Sigmoid colon (tissue), 7 donors: Measurements from ENCODE around the gene ITM2B. TPM values are rescaled to one million over a fixed set of nuclear protein-coding genes. Genes with fewer than 3 reads are reported as not detected.

ENCODE experiments used
- DNase-seq: peaks from one replicate; pipeline ENCODE4 v3.0.0-alpha.2; 2019
- H3K27ac ChIP-seq, 4 donors: fragments of 200-600 bp; sonication (generic); one replicate each; pipeline ENCODE4 v1.5.1; 2016 to 2019; ENCODE audit warnings: mild to moderate bottlenecking in 1 of 4
- H3K27me3 ChIP-seq, 3 donors: fragments of 200-600 bp; sonication (generic); one replicate each; pipeline ENCODE4 v1.5.1; 2019; ENCODE audit warnings: mild to moderate bottlenecking in 1 of 3
- H3K36me3 ChIP-seq, 4 donors: fragments of 200-600 bp; sonication (generic); one replicate each; pipeline ENCODE4 v1.5.1; 2016 to 2019
- H3K4me1 ChIP-seq, 4 donors: fragments of 200-600 bp; sonication (generic); one replicate each; pipeline ENCODE4 v1.5.1; 2017 to 2019
- H3K4me3 ChIP-seq, 4 donors: fragments of 200-600 bp; sonication (generic); one replicate each; pipeline ENCODE4 v1.5.1; 2017 to 2019; ENCODE audit warnings: mild to moderate bottlenecking in 2 of 4, moderate library complexity in 1 of 4
- H3K9me3 ChIP-seq, 4 donors: fragments of 200-600 bp in 3 of 4; sonication (generic) in 3 of 4; one replicate each; pipeline versions ENCODE4 v1.5.1 to v1.6.1; 2013 to 2019
- CTCF ChIP-seq, 4 experiments: fragments of 450-650 bp in 3 of 4; fragments of 200-600 bp in 1 of 4; IDR thresholded peaks; one replicate each; pipeline ENCODE4 v1.5.1; 2016 to 2019; ENCODE audit warnings: antibody characterized with exemption in 4 of 4, mild to moderate bottlenecking in 3 of 4, moderate library complexity in 2 of 4
- EP300 ChIP-seq, 4 donors: sonication (generic); formaldehyde crosslinking; IDR thresholded peaks; one replicate each; pipeline ENCODE4 v1.6.1; 2017; ENCODE audit warnings: antibody characterized with exemption in 4 of 4
- POLR2A ChIP-seq, 2 donors: fragments of 450-650 bp; IDR thresholded peaks; one replicate each; pipeline ENCODE4 v1.6.1; 2016; ENCODE audit warnings: antibody characterized with exemption in 2 of 2, mild to moderate bottlenecking in 2 of 2, moderate library complexity in 2 of 2
- POLR2AphosphoS5 ChIP-seq, 4 donors: sonication (generic); formaldehyde crosslinking; IDR thresholded peaks; one replicate each; pipeline ENCODE4 v1.6.1; 2017; ENCODE audit warnings: antibody characterized with exemption in 4 of 4
- WGBS, 2 donors: extraction: QIAGEN DNeasy Blood & Tissue Kit; methylation state at CpG; one replicate each; pipeline ENCODE4 v1.1.7; 2013; 5-methylcytosine and 5-hydroxymethylcytosine counted together
- intact Hi-C: fragments of 100-400 bp; cut with DNase I; formaldehyde crosslinking; loops from one replicate; pipeline ENCODE4 v1.15.1; 2023
- polyA plus RNA-seq, 3 donors: library from polyadenylated mRNA; stranded (reverse); fragments of 200-250 nt; gene quantifications; one replicate each; pipeline ENCODE4 v1.2.3, GENCODE V29; 2013
- total RNA-seq, 4 donors: library from RNA; depleted of rRNA; stranded (reverse); fragments of >200 nt; gene quantifications; one replicate each; pipeline ENCODE4 v1.1.0, GENCODE V29; 2016
- donor health status: healthy with polysubstance abuse.
- donor health status: Bipolar disorder and iron deficiency.
- donor health status: healthy.

Gene ITM2B
- total and polyA plus RNA-seq, 7 donors: 147 to 478 (median 285) TPM

DNA sequence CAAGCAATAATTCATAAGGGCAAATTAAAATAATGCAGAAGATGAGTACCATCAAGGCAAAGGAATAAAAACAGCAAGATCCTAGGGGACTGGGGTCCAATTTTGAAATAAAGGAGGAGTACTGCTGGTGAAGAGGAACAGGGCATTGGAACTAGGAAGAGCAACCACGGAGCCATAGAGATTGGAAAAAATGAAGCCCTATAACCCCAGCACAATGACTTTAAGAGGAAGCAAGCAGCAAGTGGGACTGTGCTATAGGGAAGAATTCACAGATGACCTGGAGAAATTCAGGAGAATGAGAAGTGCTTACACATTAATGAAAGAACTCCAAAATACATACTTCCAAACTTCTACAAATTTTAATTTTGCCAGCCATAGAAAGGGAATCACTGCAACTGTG is 44.9 kb upstream of the ITM2B start:
- Histone ChIP-seq H3K27ac (no peak overlapping the region), H3K27me3 (no peaks in the 10 kb centered on the region), H3K9me3 (no peaks in the 10 kb centered on the region), H3K4me3 (no peak overlapping the region), H3K4me1 (no peaks in the 10 kb centered on the region), H3K36me3 (no peaks in the 10 kb centered on the region)
- 67 to 74% methylated on average over 1 of the region's 1 CpG for WGBS, 2 donors
- no peak for DNase-seq
- TF ChIP-seq POLR2AphosphoS5 (IDR thresholded peaks at IDR 0.05) (no peak), EP300 (IDR thresholded peaks at IDR 0.05) (no peak), POLR2A (IDR thresholded peaks at IDR 0.05) (no peak), CTCF (IDR thresholded peaks at IDR 0.05) (no peak)
- intact Hi-C loops: no loop called here

DNA sequence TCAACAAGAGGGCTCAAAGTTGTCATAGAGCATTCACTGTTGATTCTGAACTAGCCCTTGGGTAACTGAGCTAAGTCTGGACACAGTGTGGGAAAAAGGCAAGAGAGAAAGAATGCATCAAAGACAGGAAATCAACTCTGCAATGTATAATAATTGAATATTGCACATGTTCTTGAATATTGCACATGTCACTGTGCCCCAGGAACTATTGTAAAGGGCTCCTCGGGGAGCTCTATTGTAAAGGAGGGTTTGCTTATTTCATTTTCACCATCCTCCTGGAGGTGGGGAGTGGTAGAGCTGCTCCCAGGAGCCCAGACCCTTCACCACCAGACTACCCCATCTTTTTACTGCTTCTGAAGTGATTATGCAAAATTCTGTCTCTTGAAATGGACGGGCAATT is 44.4 kb upstream of the ITM2B start:
- no peaks in the 10 kb centered on the region for H3K9me3 ChIP-seq
- H3K36me3 ChIP-seq: no peaks in the 10 kb centered on the region
- 59 to 67% methylated on average over 2 of the region's 2 CpGs for WGBS, 2 donors
- intact Hi-C loops: no loop called here
- no peaks in the 10 kb centered on the region for H3K27me3 ChIP-seq
- DNase-seq: no peak
- no peak overlapping the region for H3K4me3 ChIP-seq
- TF ChIP-seq CTCF (IDR thresholded peaks at IDR 0.05) (no peak), EP300 (IDR thresholded peaks at IDR 0.05) (no peak), POLR2AphosphoS5 (IDR thresholded peaks at IDR 0.05) (no peak), POLR2A (IDR thresholded peaks at IDR 0.05) (no peak)
- H3K27ac ChIP-seq: no peak overlapping the region
- no peaks in the 10 kb centered on the region for H3K4me1 ChIP-seq

GRCh38 chr13:48189171-48189570 is 43.8 kb upstream of the ITM2B start:
- 27 to 57% methylated on average over 1 of the region's 1 CpG for WGBS, 2 donors
- no peak for TF ChIP-seq CTCF (IDR thresholded peaks at IDR 0.05)
- no peak for TF ChIP-seq POLR2A (IDR thresholded peaks at IDR 0.05)
- no peak for TF ChIP-seq EP300 (IDR thresholded peaks at IDR 0.05)
- TF ChIP-seq POLR2AphosphoS5 (IDR thresholded peaks at IDR 0.05): no peak
- Histone ChIP-seq H3K36me3 (no peaks in the 10 kb centered on the region), H3K27ac (no peak overlapping the region), H3K27me3 (no peaks in the 10 kb centered on the region), H3K9me3 (no peaks in the 10 kb centered on the region), H3K4me1 (no peaks in the 10 kb centered on the region), H3K4me3 (no peak overlapping the region)
- intact Hi-C loops: no loop called here
- DNase-seq: no peak

- H3K9me3 ChIP-seq: no peaks in the 10 kb centered on the region
- intact Hi-C loops: no loop called here
- H3K27me3 ChIP-seq: no peaks in the 10 kb centered on the region
- DNase-seq: no peak
- TF ChIP-seq POLR2A (IDR thresholded peaks at IDR 0.05) (no peak), POLR2AphosphoS5 (IDR thresholded peaks at IDR 0.05) (no peak), EP300 (IDR thresholded peaks at IDR 0.05) (no peak), CTCF (IDR thresholded peaks at IDR 0.05) (no peak)
- no peaks in the 10 kb centered on the region for H3K36me3 ChIP-seq
- H3K4me3 ChIP-seq: no peak overlapping the region
- H3K27ac ChIP-seq: no peak overlapping the region
- 76 to 88% methylated on average over 8 of the region's 8 CpGs for WGBS, 2 donors
- H3K4me1 ChIP-seq: no peaks in the 10 kb centered on the region
These were observed 40.5 kb upstream of the ITM2B start for GRCh38 chr13:48192411-48192935.

DNA sequence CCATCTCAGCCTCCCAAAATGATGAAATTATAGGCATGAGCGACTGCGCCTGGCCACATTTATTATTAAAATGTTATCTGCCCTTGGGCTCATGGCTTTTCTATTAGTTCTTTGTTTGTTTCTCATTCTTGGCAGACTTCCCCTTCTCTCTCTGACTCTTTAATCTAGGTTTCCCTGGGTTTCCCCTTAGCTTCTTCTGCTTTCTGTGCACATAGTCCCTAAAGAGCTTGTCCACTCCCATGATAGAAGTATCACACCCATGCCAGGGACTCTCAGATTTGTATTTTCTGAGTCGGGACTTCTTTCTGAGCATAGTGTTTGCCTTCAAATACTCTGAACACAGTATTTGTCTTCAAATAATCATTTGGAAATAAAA is 38.6 kb upstream of the ITM2B start:
- Histone ChIP-seq H3K4me1 (no peaks in the 10 kb centered on the region), H3K27ac (no peak overlapping the region), H3K4me3 (no peak overlapping the region), H3K36me3 (no peaks in the 10 kb centered on the region), H3K27me3 (no peaks in the 10 kb centered on the region), H3K9me3 (no peaks in the 10 kb centered on the region)
- intact Hi-C loops: no loop called here
- TF ChIP-seq POLR2AphosphoS5 (IDR thresholded peaks at IDR 0.05) (no peak), EP300 (IDR thresholded peaks at IDR 0.05) (no peak), POLR2A (IDR thresholded peaks at IDR 0.05) (no peak)
- no peak for DNase-seq
- WGBS, 2 donors: 68 to 86% methylated on average over 3 of the region's 3 CpGs
